ENCODE results near the gene TNFRSF19.

Gene TNFRSF19

GRCh38 chr13:23631311-23632047 is 61.3 kb downstream of the TNFRSF19 start:
- H3K4me1 ChIP-seq (ENCODE audit: insufficient read depth, low read length, severe bottlenecking), result no peaks in the 10 kb centered on the region
- no peaks in the 10 kb centered on the region for H3K27me3 ChIP-seq (ENCODE audit: insufficient read depth, low read length)

GRCh38 chr13:23632048-23632582 is 61.9 kb downstream of the TNFRSF19 start:
- no peak for TF ChIP-seq EZH2 (IDR thresholded peaks at IDR 0.05; ENCODE audit: borderline replicate concordance, low read length)
- no peak for TF ChIP-seq CTCF (IDR thresholded peaks at IDR 0.05; ENCODE audit: low read length)
- Histone ChIP-seq H3F3A (ENCODE audit: insufficient read depth, low read length) (no peaks in the 10 kb centered on the region), H3K9me2 (ENCODE audit: low read depth, low read length) (no peaks in the 10 kb centered on the region), H3K27me3 (ENCODE audit: insufficient read depth, low read length) (no peaks in the 10 kb centered on the region), H2AFZ (ENCODE audit: low read length) (no peak overlapping the region), H3K36me3 (ENCODE audit: insufficient read depth, low read length) (no peaks in the 10 kb centered on the region), H3K4me1 (ENCODE audit: insufficient read depth, low read length, severe bottlenecking) (no peaks in the 10 kb centered on the region), H3K9ac (ENCODE audit: low read length) (no peak overlapping the region), H3K79me2 (ENCODE audit: insufficient read depth, low read length) (no peaks in the 10 kb centered on the region), H3K9me3 (ENCODE audit: low read length) (no peaks in the 10 kb centered on the region), H3K4me2 (ENCODE audit: low read length) (no peak overlapping the region), H3K27ac (ENCODE audit: low read depth, low read length, poor library complexity, severe bottlenecking) (no peak overlapping the region), H3K4me3 (ENCODE audit: low read depth, low read length, poor library complexity, severe bottlenecking) (no peak overlapping the region), H4K20me1 (ENCODE audit: insufficient read depth, low read length) (no peaks in the 10 kb centered on the region)

More at GRCh38 chr13:23631311-23632047, 61.3 kb downstream of the TNFRSF19 start:
- H3F3A ChIP-seq (ENCODE audit: insufficient read depth, low read length), result no peaks in the 10 kb centered on the region
- no peaks in the 10 kb centered on the region for H3K9me3 ChIP-seq (ENCODE audit: low read length)
- H3K9me2 ChIP-seq (ENCODE audit: low read depth, low read length), result no peaks in the 10 kb centered on the region
- TF ChIP-seq EZH2 (IDR thresholded peaks at IDR 0.05; ENCODE audit: borderline replicate concordance, low read length) (no peak), CTCF (IDR thresholded peaks at IDR 0.05; ENCODE audit: low read length) (no peak)
- no peak overlapping the region for H3K4me2 ChIP-seq (ENCODE audit: low read length)
- H3K4me3 ChIP-seq (ENCODE audit: low read depth, low read length, poor library complexity, severe bottlenecking), result no peak overlapping the region
- no peak overlapping the region for H3K27ac ChIP-seq (ENCODE audit: low read depth, low read length, poor library complexity, severe bottlenecking)
- H3K36me3 ChIP-seq (ENCODE audit: insufficient read depth, low read length), result no peaks in the 10 kb centered on the region
- H3K79me2 ChIP-seq (ENCODE audit: insufficient read depth, low read length), result no peaks in the 10 kb centered on the region
- no peak overlapping the region for H3K9ac ChIP-seq (ENCODE audit: low read length)
- H4K20me1 ChIP-seq (ENCODE audit: insufficient read depth, low read length), result no peaks in the 10 kb centered on the region
- no peak overlapping the region for H2AFZ ChIP-seq (ENCODE audit: low read length)

- Histone ChIP-seq H3K9me3 (ENCODE audit: low read length) (no peaks in the 10 kb centered on the region), H3F3A (ENCODE audit: insufficient read depth, low read length) (no peaks in the 10 kb centered on the region), H3K4me3 (ENCODE audit: low read depth, low read length, poor library complexity, severe bottlenecking) (no peak overlapping the region), H3K36me3 (ENCODE audit: insufficient read depth, low read length) (no peaks in the 10 kb centered on the region), H3K4me1 (ENCODE audit: insufficient read depth, low read length, severe bottlenecking) (no peaks in the 10 kb centered on the region), H3K9ac (ENCODE audit: low read length) (no peak overlapping the region), H3K79me2 (ENCODE audit: insufficient read depth, low read length) (no peaks in the 10 kb centered on the region), H4K20me1 (ENCODE audit: insufficient read depth, low read length) (no peaks in the 10 kb centered on the region), H2AFZ (ENCODE audit: low read length) (no peak overlapping the region), H3K27ac (ENCODE audit: low read depth, low read length, poor library complexity, severe bottlenecking) (no peak overlapping the region), H3K9me2 (ENCODE audit: low read depth, low read length) (no peaks in the 10 kb centered on the region), H3K27me3 (ENCODE audit: insufficient read depth, low read length) (no peaks in the 10 kb centered on the region), H3K4me2 (ENCODE audit: low read length) (no peak overlapping the region)
- TF ChIP-seq CTCF (IDR thresholded peaks at IDR 0.05; ENCODE audit: low read length), result no peak
- TF ChIP-seq EZH2 (IDR thresholded peaks at IDR 0.05; ENCODE audit: borderline replicate concordance, low read length), result no peak
These were observed 62.5 kb downstream of the TNFRSF19 start for GRCh38 chr13:23632741-23633140.
